ENCODE data around the gene SEMA5B.

The SEMA5B gene

GRCh38 chr3:123024056-123024455 lies 3.5 kb downstream of the SEMA5B start:
- DNase-seq: no peak

- DNase-seq: no peak
Observed at GRCh38 chr3:123021996-123022510, 5.5 kb downstream of the SEMA5B start.

GRCh38 chr3:123021388-123021787 lies 6.2 kb downstream of the SEMA5B start:
- no peak for DNase-seq

- no peak for DNase-seq
Observed at GRCh38 chr3:123020709-123021108, 6.9 kb downstream of the SEMA5B start.

GRCh38 chr3:123019591-123019990 lies 8.0 kb downstream of the SEMA5B start:
- DNase-seq: no peak

GRCh38 chr3:123019161-123019560 lies 8.4 kb downstream of the SEMA5B start:
- DNase-seq: no peak

GRCh38 chr3:123018683-123019082 lies 8.9 kb downstream of the SEMA5B start:
- DNase-seq: no peak

- DNase-seq: no peak
Observed at GRCh38 chr3:123015596-123015995, 12.0 kb downstream of the SEMA5B start.

- DNase-seq: peak; percentile 39
Observed at GRCh38 chr3:123013876-123014275, 13.7 kb downstream of the SEMA5B start.

GRCh38 chr3:123012652-123013051 lies 14.9 kb downstream of the SEMA5B start:
- DNase-seq: no peak

- no peak for DNase-seq
Observed at GRCh38 chr3:123011447-123011846, 16.1 kb downstream of the SEMA5B start.

GRCh38 chr3:123008840-123009239 lies 18.7 kb downstream of the SEMA5B start:
- DNase-seq: no peak

- DNase-seq: no peak
Observed at GRCh38 chr3:123006609-123007008, 21.0 kb downstream of the SEMA5B start.

- no peak for DNase-seq
Observed at GRCh38 chr3:123005291-123005690, 22.3 kb downstream of the SEMA5B start.

GRCh38 chr3:123004201-123004918 lies 23.2 kb downstream of the SEMA5B start:
- no peak for DNase-seq

- DNase-seq: no peak
Observed at GRCh38 chr3:123002749-123003497, 24.6 kb downstream of the SEMA5B start.

GRCh38 chr3:123002100-123002748 lies 25.3 kb downstream of the SEMA5B start:
- DNase-seq: no peak

GRCh38 chr3:122998856-122999255 lies 28.7 kb downstream of the SEMA5B start:
- DNase-seq: no peak

- no peak for DNase-seq
Observed at GRCh38 chr3:122998206-122998605, 29.4 kb downstream of the SEMA5B start.

GRCh38 chr3:122996038-122996580 lies 31.5 kb downstream of the SEMA5B start:
- no peak for DNase-seq

GRCh38 chr3:122994954-122995353 lies 32.6 kb downstream of the SEMA5B start:
- no peak for DNase-seq

GRCh38 chr3:122993124-122993978 lies 34.2 kb downstream of the SEMA5B start:
- no peak for DNase-seq
